Measurements from ENCODE around the gene COTL1. TPM values are rescaled to one million over a fixed set of nuclear protein-coding genes. Genes with fewer than 3 reads are reported as not detected.
A peak's percentile ranks its signal among the peaks of the same experiment; 100 is the strongest.

The COTL1 gene
- total and polyA plus RNA-seq, 2 of the 13 experiments (the other 11 are each of a cell fraction or from before 2014, with no cell fraction given) = 8.7 to 16.9 TPM

GRCh38 chr16:84527532-84528269 lies 90.2 kb downstream of the COTL1 start:
- 54% methylated on average over 11 of the region's 11 CpGs for WGBS (ENCODE audit: low lambda C conversion rate)
- 0 out of 2 replicates have a peak, but pooled peaks have one; percentile 24 for TF ChIP-seq ZNF768 (CRISPR knock-in tag; IDR thresholded peaks at IDR 0.05)
- no peak for TF ChIP-seq ATRX (CRISPR knock-in tag; IDR thresholded peaks at IDR 0.05; ENCODE audit: borderline replicate concordance)
- TF ChIP-seq ZBTB42 (CRISPR knock-in tag; IDR thresholded peaks at IDR 0.05) = no peak
- TF ChIP-seq BRCA1 (CRISPR knock-in tag; IDR thresholded peaks at IDR 0.05) = no peak
- TF ChIP-seq CBFB (CRISPR knock-in tag; IDR thresholded peaks at IDR 0.05) = no peak
- TF ChIP-seq CEBPB (IDR thresholded peaks at IDR 0.05; ENCODE audit: borderline replicate concordance, low read depth, low read length) = 0 out of 2 replicates have a peak, but pooled peaks have one; percentile 3
- TF ChIP-seq ZUFSP (CRISPR knock-in tag; IDR thresholded peaks at IDR 0.05; ENCODE audit: borderline replicate concordance) = no peak
- no peak for TF ChIP-seq TFDP1 (CRISPR knock-in tag; IDR thresholded peaks at IDR 0.05; ENCODE audit: borderline replicate concordance)
- TF ChIP-seq ZBTB39 (CRISPR knock-in tag; IDR thresholded peaks at IDR 0.05) = no peak
- TF ChIP-seq ZNF318 (CRISPR knock-in tag; IDR thresholded peaks at IDR 0.05) = no peak

More at GRCh38 chr16:84527532-84528269, 90.2 kb downstream of the COTL1 start:
- no peak for FAIRE-seq
- intact Hi-C loops (cut with micrococcal nuclease; ENCODE audit: unreplicated experiment) = no loop called here
- no TSS peak for BruUV-seq (replicated peaks)
- Histone ChIP-seq H3K9me3 (ENCODE audit: low read length) (no peaks in the 10 kb centered on the region), H3K4me3 (replicated peaks in 1 of 3; ENCODE audit: insufficient read depth in 1 of 3, low read depth in 2 of 3, low read length in 3 of 3) (no peak overlapping the region), H3K79me2 (ENCODE audit: insufficient read depth, low read length) (no peaks in the 10 kb centered on the region), H3K4me2 (ENCODE audit: low read depth, low read length) (no peak overlapping the region), H3K27ac (ENCODE audit: extremely low read length, insufficient read depth, low read length) (no peak overlapping the region), H3K36me3 (replicated peaks in 1 of 2; ENCODE audit: control insufficient read depth in 1 of 2, insufficient read depth in 2 of 2, low read length in 2 of 2) (no peaks in the 10 kb centered on the region), H3K4me1 (ENCODE audit: insufficient read depth, low read length) (no peaks in the 10 kb centered on the region), H2AFZ (ENCODE audit: low read length) (no peak overlapping the region), H3K27me3 (ENCODE audit: control insufficient read depth in 1 of 2, insufficient read depth in 2 of 2, low read length in 2 of 2) (no peaks in the 10 kb centered on the region; a peak in 2 of 5 replicates), H4K20me1 (ENCODE audit: insufficient read depth, low read length) (no peaks in the 10 kb centered on the region), H3K9ac (ENCODE audit: insufficient read depth, low read depth, low read length) (no peak overlapping the region)
- CTCF ChIA-PET (ENCODE audit: low intra/inter-chr PET ratio, low total read pairs) = no interaction called here
- ATAC-seq = no peak
- POLR2A ChIA-PET = no interaction called here
- no peak for DNase-seq (ENCODE audit: low spot score)
- in situ Hi-C loops (cut with HindIII; ENCODE audit: extremely low pct_ligation_motif_present, low pct_unique_long_range_greater_than_20kb) = no loop called here
